Liver (tissue), 3 donors: Measurements from ENCODE around the gene SF3B1.

Experiments
- EGR1 ChIP-seq, 2 donors: IDR thresholded peaks; 2 replicates each; pipeline ENCODE4 v1.6.1; 2016 to 2018; ENCODE audit warnings: antibody characterized with exemption in 2 of 2, low read depth in 2 of 2
- GABPA ChIP-seq, 2 donors: IDR thresholded peaks in 1 of 2; conservative IDR thresholded peaks in 1 of 2; 2 replicates each; pipeline ENCODE4 v1.6.1; 2016; ENCODE audit warnings: antibody characterized with exemption in 2 of 2, mild to moderate bottlenecking in 1 of 2, moderate library complexity in 1 of 2
- JUND ChIP-seq, 2 donors: IDR thresholded peaks; 2 replicates each; pipeline ENCODE4 v1.6.1; 2016; ENCODE audit warnings: antibody characterized with exemption in 2 of 2
- NR2F2 ChIP-seq: IDR thresholded peaks from 2 replicates; pipeline ENCODE4 v1.6.1; 2016; ENCODE audit warnings: antibody characterized with exemption
- RAD21 ChIP-seq, 2 donors: IDR thresholded peaks; 2 replicates each; pipeline ENCODE4 v1.6.1; 2016; ENCODE audit warnings: antibody characterized with exemption in 2 of 2, mild to moderate bottlenecking in 2 of 2
- SP1 ChIP-seq: IDR thresholded peaks from 2 replicates; pipeline ENCODE4 v1.6.1; 2018; ENCODE audit warnings: antibody characterized with exemption, mild to moderate bottlenecking
- TAF1 ChIP-seq: conservative IDR thresholded peaks from 2 replicates; pipeline ENCODE4 v1.6.1; 2016; ENCODE audit warnings: antibody characterized with exemption, mild to moderate bottlenecking
- YY1 ChIP-seq: IDR thresholded peaks from 2 replicates; pipeline ENCODE4 v1.6.1; 2016; ENCODE audit warnings: antibody characterized with exemption, mild to moderate bottlenecking
- TF ChIP-seq, protein P1 (sequence below): fragments of 150-350 bp; IDR thresholded peaks from 2 replicates; pipeline ENCODE4 v1.5.1; 2017; ENCODE audit warnings: improper control_type of control experiment, low read depth, low read length; ENCODE audit not compliant: missing input control
- TF ChIP-seq, protein P2 (sequence below): IDR thresholded peaks from 2 replicates; pipeline ENCODE4 v1.6.1; 2016; ENCODE audit warnings: antibody characterized with exemption, mild to moderate bottlenecking
- TF ChIP-seq, protein P3 (sequence below): IDR thresholded peaks from 2 replicates; pipeline ENCODE4 v1.6.1; 2016; ENCODE audit warnings: antibody characterized with exemption
- donor health status: healthy.
- donor health status: healthy.

DNA sequence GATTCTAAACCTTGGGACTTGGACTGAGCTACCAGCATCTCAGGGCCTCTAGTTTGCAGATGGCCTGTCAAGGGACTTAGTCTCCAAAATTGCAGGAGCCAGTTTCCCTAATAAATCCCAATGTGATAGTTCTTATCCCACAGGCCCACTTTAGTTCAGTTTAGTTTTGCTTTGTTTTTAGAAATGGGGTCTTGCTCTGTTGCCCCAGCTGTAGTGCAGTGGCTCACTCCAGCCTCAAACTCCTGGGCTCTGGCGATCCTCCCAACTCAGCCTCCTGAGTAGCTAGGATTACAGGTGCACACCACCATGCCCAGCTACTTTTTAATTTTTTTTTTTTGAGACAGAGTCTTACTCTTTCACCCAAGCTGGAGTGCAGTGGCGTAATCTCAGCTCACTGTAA lies 2.6 kb upstream of the SF3B1 start:
- TF ChIP-seq, protein P1, sequence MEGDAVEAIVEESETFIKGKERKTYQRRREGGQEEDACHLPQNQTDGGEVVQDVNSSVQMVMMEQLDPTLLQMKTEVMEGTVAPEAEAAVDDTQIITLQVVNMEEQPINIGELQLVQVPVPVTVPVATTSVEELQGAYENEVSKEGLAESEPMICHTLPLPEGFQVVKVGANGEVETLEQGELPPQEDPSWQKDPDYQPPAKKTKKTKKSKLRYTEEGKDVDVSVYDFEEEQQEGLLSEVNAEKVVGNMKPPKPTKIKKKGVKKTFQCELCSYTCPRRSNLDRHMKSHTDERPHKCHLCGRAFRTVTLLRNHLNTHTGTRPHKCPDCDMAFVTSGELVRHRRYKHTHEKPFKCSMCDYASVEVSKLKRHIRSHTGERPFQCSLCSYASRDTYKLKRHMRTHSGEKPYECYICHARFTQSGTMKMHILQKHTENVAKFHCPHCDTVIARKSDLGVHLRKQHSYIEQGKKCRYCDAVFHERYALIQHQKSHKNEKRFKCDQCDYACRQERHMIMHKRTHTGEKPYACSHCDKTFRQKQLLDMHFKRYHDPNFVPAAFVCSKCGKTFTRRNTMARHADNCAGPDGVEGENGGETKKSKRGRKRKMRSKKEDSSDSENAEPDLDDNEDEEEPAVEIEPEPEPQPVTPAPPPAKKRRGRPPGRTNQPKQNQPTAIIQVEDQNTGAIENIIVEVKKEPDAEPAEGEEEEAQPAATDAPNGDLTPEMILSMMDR: no peak
- no peak for TF ChIP-seq RAD21 (IDR thresholded peaks at IDR 0.05)
- TF ChIP-seq, protein P2, sequence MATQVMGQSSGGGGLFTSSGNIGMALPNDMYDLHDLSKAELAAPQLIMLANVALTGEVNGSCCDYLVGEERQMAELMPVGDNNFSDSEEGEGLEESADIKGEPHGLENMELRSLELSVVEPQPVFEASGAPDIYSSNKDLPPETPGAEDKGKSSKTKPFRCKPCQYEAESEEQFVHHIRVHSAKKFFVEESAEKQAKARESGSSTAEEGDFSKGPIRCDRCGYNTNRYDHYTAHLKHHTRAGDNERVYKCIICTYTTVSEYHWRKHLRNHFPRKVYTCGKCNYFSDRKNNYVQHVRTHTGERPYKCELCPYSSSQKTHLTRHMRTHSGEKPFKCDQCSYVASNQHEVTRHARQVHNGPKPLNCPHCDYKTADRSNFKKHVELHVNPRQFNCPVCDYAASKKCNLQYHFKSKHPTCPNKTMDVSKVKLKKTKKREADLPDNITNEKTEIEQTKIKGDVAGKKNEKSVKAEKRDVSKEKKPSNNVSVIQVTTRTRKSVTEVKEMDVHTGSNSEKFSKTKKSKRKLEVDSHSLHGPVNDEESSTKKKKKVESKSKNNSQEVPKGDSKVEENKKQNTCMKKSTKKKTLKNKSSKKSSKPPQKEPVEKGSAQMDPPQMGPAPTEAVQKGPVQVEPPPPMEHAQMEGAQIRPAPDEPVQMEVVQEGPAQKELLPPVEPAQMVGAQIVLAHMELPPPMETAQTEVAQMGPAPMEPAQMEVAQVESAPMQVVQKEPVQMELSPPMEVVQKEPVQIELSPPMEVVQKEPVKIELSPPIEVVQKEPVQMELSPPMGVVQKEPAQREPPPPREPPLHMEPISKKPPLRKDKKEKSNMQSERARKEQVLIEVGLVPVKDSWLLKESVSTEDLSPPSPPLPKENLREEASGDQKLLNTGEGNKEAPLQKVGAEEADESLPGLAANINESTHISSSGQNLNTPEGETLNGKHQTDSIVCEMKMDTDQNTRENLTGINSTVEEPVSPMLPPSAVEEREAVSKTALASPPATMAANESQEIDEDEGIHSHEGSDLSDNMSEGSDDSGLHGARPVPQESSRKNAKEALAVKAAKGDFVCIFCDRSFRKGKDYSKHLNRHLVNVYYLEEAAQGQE: no peak
- TF ChIP-seq YY1: no peak
- TF ChIP-seq TAF1: no peak
- TF ChIP-seq JUND (IDR thresholded peaks at IDR 0.05): no peak
- TF ChIP-seq SP1: no peak
- TF ChIP-seq, protein P3, sequence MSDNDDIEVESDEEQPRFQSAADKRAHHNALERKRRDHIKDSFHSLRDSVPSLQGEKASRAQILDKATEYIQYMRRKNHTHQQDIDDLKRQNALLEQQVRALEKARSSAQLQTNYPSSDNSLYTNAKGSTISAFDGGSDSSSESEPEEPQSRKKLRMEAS: no peak
- TF ChIP-seq EGR1 (IDR thresholded peaks at IDR 0.05; ENCODE audit: low read depth in 2 of 2): no peak
- no peak for TF ChIP-seq NR2F2
- no peak for TF ChIP-seq GABPA (IDR thresholded peaks at IDR 0.05 in 1 of 2, conservative IDR thresholded peaks at IDR 0.05 in 1 of 2)
